Endothelial cell of umbilical vein (primary cell): ENCODE measurements around the gene ZNF438. TPM values are rescaled to one million over a fixed set of nuclear protein-coding genes. Genes with fewer than 3 reads are reported as not detected.

Experiments used
- Bru-seq: library from RNA; stranded (reverse); fragments of 400-500 nt; gene quantifications from one replicate; lab custom pipeline; 2021; lab: Mats Ljungman, UMichigan
- BruChase-seq, 2 experiments: library from RNA; stranded (reverse); fragments of 400-500 nt; gene quantifications; one replicate each; lab custom pipeline; 2021; lab: Mats Ljungman, UMichigan
- BruUV-seq: library from RNA; stranded (reverse); fragments of 400-500 nt; replicated peaks from 2 replicates; lab custom pipeline; 2021; lab: Mats Ljungman, UMichigan
- CTCF ChIA-PET: fragments of 300-600, 350-600 bp; sonication (Branson Sonifier 250); formaldehyde crosslinking; loops from one replicate; lab custom pipeline; 2021; ENCODE audit warnings: antibody characterized with exemption, inconsistent platforms; lab: Charles Lee
- POLR2A ChIA-PET: fragments of 300-600, 350-600 bp; sonication (Branson Sonifier 250); formaldehyde crosslinking; loops from one replicate; lab custom pipeline; 2021; ENCODE audit warnings: antibody characterized with exemption, inconsistent platforms; lab: Charles Lee
- DNase-seq: peaks from one replicate; pipeline ENCODE4 v3.0.0-alpha.2; 2011; ENCODE audit warnings: low read depth, low spot score
- FAIRE-seq: peaks from 2 replicates; lab custom pipeline; 2011; peaks lifted over from hg19 to GRCh38; lab: Jason Lieb, UNC
- H2AFZ ChIP-seq: 2 replicates; pipeline ENCODE4 v1.6.0; 2012; ENCODE audit warnings: low read depth, low read length, control low read depth, inconsistent platforms
- H3K27ac ChIP-seq: 2 replicates; pipeline ENCODE4 v1.5.1; 2011; ENCODE audit warnings: low read depth, mild to moderate bottlenecking, control low read depth, low read length, moderate library complexity; ENCODE audit not compliant: insufficient read depth
- H3K27me3 ChIP-seq, 2 experiments: 2 replicates each; pipeline versions ENCODE4 v1.6.0 to v1.6.1; 2011; ENCODE audit warnings: low read length in 2 of 2, mixed read lengths in 1 of 2; ENCODE audit not compliant: control insufficient read depth in 2 of 2, insufficient read depth in 2 of 2
- H3K36me3 ChIP-seq, 2 experiments: 2 replicates in 1 of 2; 3 replicates in 1 of 2; pipeline ENCODE4 v1.5.1; 2011; ENCODE audit warnings: low read length in 2 of 2, mild to moderate bottlenecking in 1 of 2, moderate library complexity in 1 of 2; ENCODE audit not compliant: control insufficient read depth in 2 of 2, insufficient read depth in 2 of 2; ENCODE audit errors: extremely low read depth in 1 of 2
- H3K4me1 ChIP-seq: 3 replicates; pipeline ENCODE4 v1.5.1; 2011; ENCODE audit warnings: mild to moderate bottlenecking, low read length; ENCODE audit not compliant: control insufficient read depth, insufficient read depth; ENCODE audit errors: extremely low read depth
- H3K4me2 ChIP-seq: 2 replicates; pipeline ENCODE4 v1.6.1; 2011; ENCODE audit warnings: low read length, control low read depth, mixed read lengths; ENCODE audit not compliant: insufficient read depth
- H3K4me3 ChIP-seq, 3 experiments: fragments of 200-600 bp in 1 of 3; sonication (generic), shearing (Covaris generic) in 1 of 3; replicated peaks in 1 of 3; 2 replicates each; pipeline ENCODE4 v1.5.1; 2011 to 2016; ENCODE audit warnings: control low read depth in 3 of 3, low read length in 3 of 3, mild to moderate bottlenecking in 2 of 3, inconsistent platforms in 1 of 3, low read depth in 1 of 3, moderate library complexity in 1 of 3; ENCODE audit not compliant: insufficient read depth in 1 of 3
- H3K79me2 ChIP-seq: 2 replicates; pipeline ENCODE4 v1.6.0; 2012; ENCODE audit warnings: low read length, inconsistent platforms; ENCODE audit not compliant: control insufficient read depth, insufficient read depth
- H3K9ac ChIP-seq: replicated peaks from 2 replicates; pipeline ENCODE3; 2011; ENCODE audit warnings: low read length, control low read depth; ENCODE audit not compliant: insufficient read depth; ENCODE audit errors: extremely low read depth
- H3K9me1 ChIP-seq: replicated peaks from 3 replicates; pipeline ENCODE4 v1.6.0; 2011; ENCODE audit warnings: mild to moderate bottlenecking, low read length; ENCODE audit not compliant: control insufficient read depth, insufficient read depth; ENCODE audit errors: extremely low read depth
- H3K9me3 ChIP-seq: replicated peaks from 2 replicates; pipeline ENCODE4 v1.5.1; 2012; ENCODE audit warnings: low read length, inconsistent platforms; ENCODE audit not compliant: control insufficient read depth, insufficient read depth
- H4K20me1 ChIP-seq: replicated peaks from 2 replicates; pipeline ENCODE3; 2011; ENCODE audit warnings: mild to moderate bottlenecking, low read length; ENCODE audit not compliant: control insufficient read depth, insufficient read depth; ENCODE audit errors: extremely low read depth
- CTCF ChIP-seq, 2 donors: IDR thresholded peaks; 1 replicate in 1 of 2; 2 replicates in 1 of 2; pipeline ENCODE4 v1.5.1; 2011; ENCODE audit warnings: low read length in 2 of 2, mild to moderate bottlenecking in 2 of 2, moderate library complexity in 2 of 2, control low read depth in 1 of 2, inconsistent platforms in 1 of 2, low read depth in 1 of 2; ENCODE audit not compliant: insufficient read depth in 1 of 2; ENCODE audit errors: extremely low read depth in 1 of 2
- EZH2 ChIP-seq: IDR thresholded peaks from 2 replicates; pipeline ENCODE4 v1.6.1; 2012; ENCODE audit warnings: borderline replicate concordance, low read depth, mild to moderate bottlenecking, moderate library complexity, low read length, inconsistent platforms; ENCODE audit not compliant: severe bottlenecking
- FOS ChIP-seq: IDR thresholded peaks from 2 replicates; pipeline ENCODE4 v1.6.1; 2011; ENCODE audit warnings: mild to moderate bottlenecking, low read length, moderate library complexity, borderline replicate concordance; ENCODE audit not compliant: insufficient read depth
- GATA2 ChIP-seq: IDR thresholded peaks from 2 replicates; pipeline ENCODE4 v1.7.0; 2011; ENCODE audit warnings: low read depth, mild to moderate bottlenecking, moderate library complexity, mixed read lengths, low read length; ENCODE audit not compliant: insufficient read length, insufficient read depth
- JUN ChIP-seq: IDR thresholded peaks from 2 replicates; pipeline ENCODE4 v1.6.1; 2011; ENCODE audit warnings: borderline replicate concordance, low read depth; ENCODE audit not compliant: insufficient read length, insufficient read depth
- MAX ChIP-seq: IDR thresholded peaks from 2 replicates; pipeline ENCODE4 v1.6.1; 2011; ENCODE audit not compliant: insufficient read depth, insufficient read length
- MYC ChIP-seq: IDR thresholded peaks from one replicate; pipeline ENCODE4 v1.6.1; 2011; ENCODE audit warnings: mild to moderate bottlenecking, low read depth, low read length
- POLR2A ChIP-seq: IDR thresholded peaks from 2 replicates; pipeline ENCODE4 v1.6.1; 2012; ENCODE audit warnings: low read depth, mild to moderate bottlenecking, control low read depth, low read length
- POLR2AphosphoS5 ChIP-seq: IDR thresholded peaks from 2 replicates; pipeline ENCODE4 v1.6.1; 2012; ENCODE audit warnings: low read depth, mild to moderate bottlenecking, control low read depth, low read length, moderate library complexity; ENCODE audit not compliant: insufficient read depth
- dilution Hi-C: fragments of 300-500 bp; cut with MboI; formaldehyde crosslinking; loops from one replicate; pipeline ENCODE4 v1.15.0; 2019; ENCODE audit warnings: low sequenced_read_pairs; ENCODE audit not compliant: extremely low pct_ligation_motif_present
- intact Hi-C: fragments of 100-400 bp; cut with micrococcal nuclease; formaldehyde crosslinking; loops from one replicate; pipeline ENCODE4 v1.10.0; 2022
- long read RNA-seq: library from polyadenylated mRNA; stranded (forward); transcript quantifications from one replicate; pipeline ENCODE4 v2.0.0, GENCODE V29; 2021
- polyA minus RNA-seq, 3 experiments: library from RNA; depleted of rRNA, polyadenylated mRNA; stranded (reverse); fragments of >200 nt; gene quantifications; 1 replicate in 1 of 3; 2 replicates in 2 of 3; pipeline ENCODE4 v1.2.3, GENCODE V29; 2011
- polyA plus RNA-seq, 4 experiments: library from polyadenylated mRNA; depleted of rRNA in 3 of 4; stranded (reverse) in 3 of 4; unstranded in 1 of 4; fragments of >200 nt; gene quantifications; 2 replicates each; pipeline versions ENCODE4 v1.2.1 to v1.2.3, GENCODE V29; 2011 to 2012; ENCODE audit warnings: missing spikeins in 1 of 4
- total RNA-seq: library from RNA; stranded (reverse); gene quantifications from 2 replicates; pipeline ENCODE4 v1.2.3, GENCODE V29; 2021

ZNF438 gene
- total RNA-seq (11.2 and 15.1 TPM in 2 replicates), polyA plus RNA-seq (7.2 and 7.5 TPM in 2 replicates), polyA minus RNA-seq (15.2 and 17.3 TPM in 2 replicates), Bru-seq, nascent RNA (percentile 88 among the genes with signal in this experiment), BruChase-seq, experiment 1, labeled RNA remaining after a 6-hour chase (percentile 63 among the genes with signal in this experiment), BruChase-seq, experiment 2, labeled RNA remaining after a 2-hour chase (percentile 65 among the genes with signal in this experiment)
- polyA plus RNA-seq (2011; cell fraction: cytosol; rRNA removed), result 8.9 and 9.4 TPM in 2 replicates
- 16.9 and 17.5 TPM in 2 replicates for polyA plus RNA-seq (2011; cell fraction: nucleus; rRNA removed)
- 8.6 and 12.8 TPM in 2 replicates for polyA plus RNA-seq (2012)
- 1.1 TPM for polyA minus RNA-seq (2011; cell fraction: cytosol; rRNA and poly(A)+ RNA removed)
- polyA minus RNA-seq (2011; cell fraction: nucleus; rRNA and poly(A)+ RNA removed), result 13.2 and 19.9 TPM in 2 replicates
- long read RNA-seq, partial matches to known transcripts, result 6 of 37 reads
- long read RNA-seq, other reads (novel, unspliced or antisense), result 29 of 37 reads

- peak; percentile 97 for DNase-seq
- no peaks in the 10 kb centered on the region for H4K20me1 ChIP-seq
- H3K9me1 ChIP-seq, result no peaks in the 10 kb centered on the region
- H3K79me2 ChIP-seq, result no peaks in the 10 kb centered on the region
- intact Hi-C loops, result loop anchor here (1.0 to 10.0 kb wide), 16 partner anchors 20 to 773 kb away; no protein-coding TSS in a partner anchor
- ChIA-PET CTCF (interaction anchor here (0.7 to 2.6 kb wide), 22 partner anchors 9 to 739 kb away, joined by 3 to 32 read pairs (median 4); partner anchors contain the start of gene ZEB1), POLR2A (interaction anchor here (0.7 to 1.4 kb wide), 9 partner anchors 20 to 666 kb away, joined by 3 to 10 read pairs (median 4); partner anchors contain the start of gene ZEB1)
- no peaks in the 10 kb centered on the region for H3K9me3 ChIP-seq
- dilution Hi-C loops, result no loop called here
- FAIRE-seq, result no peak
- peaks cover 32% of the 10 kb centered on the region for H3K4me1 ChIP-seq
- H3K4me3 ChIP-seq, result peak within 1 kb of the TSS in 2 of 3 experiments; percentile 50 to 66
- H3K27me3 ChIP-seq, result no peaks in the 10 kb centered on the region
- H3K27ac ChIP-seq, result peak within 1 kb of the TSS; percentile 92
- peak within 1 kb of the TSS; percentile 81 for H3K9ac ChIP-seq
- H2AFZ ChIP-seq, result peak within 1 kb of the TSS; percentile 82
- peak within 1 kb of the TSS; percentile 85 for H3K4me2 ChIP-seq
- no TSS peak for BruUV-seq
- TF ChIP-seq EZH2 (no peak), POLR2AphosphoS5 (peak; percentile 82), GATA2 (no peak), MYC (no peak), FOS (peak; percentile 28), MAX (peak; percentile 57), POLR2A (peak; percentile 82), CTCF (IDR thresholded peaks at IDR 0.05; ENCODE audit: extremely low read depth in 1 of 2, insufficient read depth in 1 of 2, low read depth in 1 of 2, low read length in 2 of 2) (peak; percentile 40 to 44), JUN (peak; percentile 15)
- no peaks in the 10 kb centered on the region for H3K36me3 ChIP-seq
Observed at GRCh38 chr10:31031558-31032257, at the start of gene ZNF438. Gene ZNF438, minus strand, starts transcription at chr10:31031865. Its CDS starts 154,831 bp downstream, at chr10:30877034.
